ENCODE results near the gene IGFBP7.

The IGFBP7 gene, protein sequence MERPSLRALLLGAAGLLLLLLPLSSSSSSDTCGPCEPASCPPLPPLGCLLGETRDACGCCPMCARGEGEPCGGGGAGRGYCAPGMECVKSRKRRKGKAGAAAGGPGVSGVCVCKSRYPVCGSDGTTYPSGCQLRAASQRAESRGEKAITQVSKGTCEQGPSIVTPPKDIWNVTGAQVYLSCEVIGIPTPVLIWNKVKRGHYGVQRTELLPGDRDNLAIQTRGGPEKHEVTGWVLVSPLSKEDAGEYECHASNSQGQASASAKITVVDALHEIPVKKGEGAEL

DNA sequence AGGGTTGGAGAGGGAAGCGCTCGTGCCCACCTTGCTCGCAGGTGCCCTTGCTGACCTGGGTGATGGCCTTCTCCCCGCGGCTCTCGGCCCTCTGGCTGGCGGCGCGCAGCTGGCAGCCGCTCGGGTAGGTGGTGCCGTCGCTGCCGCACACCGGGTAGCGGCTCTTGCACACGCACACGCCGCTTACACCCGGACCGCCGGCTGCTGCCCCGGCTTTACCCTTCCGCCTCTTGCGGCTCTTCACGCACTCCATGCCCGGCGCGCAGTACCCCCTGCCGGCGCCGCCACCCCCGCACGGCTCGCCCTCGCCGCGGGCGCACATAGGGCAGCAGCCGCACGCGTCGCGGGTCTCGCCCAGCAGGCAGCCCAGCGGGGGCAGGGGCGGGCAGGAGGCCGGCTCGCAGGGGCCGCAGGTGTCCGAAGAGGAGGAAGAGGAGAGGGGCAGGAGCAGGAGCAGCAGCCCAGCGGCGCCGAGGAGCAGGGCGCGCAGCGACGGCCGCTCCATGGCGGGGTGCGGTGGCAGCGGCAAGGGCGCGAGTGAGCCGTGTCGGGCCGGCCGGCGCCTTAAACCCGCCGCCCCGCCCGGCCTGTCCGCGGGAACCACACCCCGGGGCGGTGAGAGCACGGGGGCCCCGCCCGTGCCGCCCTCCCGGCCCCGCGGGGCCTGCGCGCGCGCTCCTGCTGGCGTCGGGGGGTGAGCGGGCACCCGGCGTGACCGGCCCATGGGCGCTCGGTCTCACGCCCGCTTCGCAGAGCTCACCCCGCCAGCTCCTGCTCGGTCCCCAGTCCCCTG, at the start of gene IGFBP7:
IGFBP7 (minus strand) TSS at position 539 of the 793 bp plus-strand sequence; CDS start at position 505, 34 bp downstream.
- peak; percentile 57 for DNase-seq

DNA sequence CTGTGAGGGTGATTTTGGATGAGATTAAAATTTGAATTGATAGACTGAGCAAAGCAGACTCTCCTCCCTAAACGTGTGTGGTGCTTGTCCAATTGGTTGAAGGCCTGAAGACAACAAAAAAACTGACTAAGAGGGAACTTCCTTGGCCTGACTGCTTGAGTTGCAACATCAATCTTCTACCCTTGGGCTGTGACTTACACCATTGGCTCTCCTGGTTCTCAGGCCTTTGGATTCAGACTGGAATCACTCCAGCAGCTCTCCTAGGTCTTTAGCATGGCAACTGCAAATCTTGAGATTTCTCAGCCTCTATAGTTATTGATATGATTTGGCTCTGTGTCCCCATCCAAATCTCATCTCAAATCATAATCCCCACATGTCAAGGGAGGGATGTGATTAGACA, 49.7 kb upstream of the IGFBP7 start:
- DNase-seq: no peak

DNA sequence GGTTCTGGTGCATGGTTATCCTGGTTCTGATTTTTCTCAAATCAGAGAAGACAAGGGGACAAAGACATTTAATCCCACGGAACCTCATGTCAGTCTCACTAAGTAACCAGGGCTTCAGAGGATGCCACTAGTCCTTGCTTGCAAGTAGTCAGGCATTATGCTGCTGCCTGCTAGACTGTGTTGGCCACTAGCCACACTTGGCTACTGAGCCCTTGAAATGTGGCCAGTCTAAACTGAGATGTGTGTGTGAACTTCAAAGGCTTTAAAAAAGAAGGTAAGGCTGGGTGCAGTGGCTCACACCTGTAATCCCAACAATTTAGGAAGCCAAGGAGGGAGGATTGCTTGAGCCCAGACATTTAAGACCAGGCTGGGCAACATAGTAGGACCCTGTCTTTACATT, 48.6 kb upstream of the IGFBP7 start:
- DNase-seq: no peak

DNA sequence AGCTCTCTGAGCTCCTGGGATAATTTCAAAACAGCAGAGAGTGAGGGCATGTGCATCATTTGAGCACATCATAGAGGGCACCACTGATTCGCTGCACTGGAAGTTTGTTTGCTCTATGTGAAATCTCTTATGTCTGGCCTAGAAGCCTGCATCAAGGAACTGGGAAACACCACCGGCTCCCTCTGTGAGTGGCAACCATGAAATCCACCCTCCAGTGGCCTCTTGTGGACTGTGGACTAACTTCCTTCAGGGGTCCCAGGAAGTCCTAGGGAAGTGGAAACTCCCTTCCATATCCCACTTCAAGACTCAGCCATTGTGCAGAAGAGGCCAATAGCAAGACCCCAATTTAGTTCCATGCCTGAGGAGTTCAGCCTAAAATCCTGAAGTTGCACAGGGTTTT, 48.0 kb upstream of the IGFBP7 start:
- no peak for DNase-seq

DNA sequence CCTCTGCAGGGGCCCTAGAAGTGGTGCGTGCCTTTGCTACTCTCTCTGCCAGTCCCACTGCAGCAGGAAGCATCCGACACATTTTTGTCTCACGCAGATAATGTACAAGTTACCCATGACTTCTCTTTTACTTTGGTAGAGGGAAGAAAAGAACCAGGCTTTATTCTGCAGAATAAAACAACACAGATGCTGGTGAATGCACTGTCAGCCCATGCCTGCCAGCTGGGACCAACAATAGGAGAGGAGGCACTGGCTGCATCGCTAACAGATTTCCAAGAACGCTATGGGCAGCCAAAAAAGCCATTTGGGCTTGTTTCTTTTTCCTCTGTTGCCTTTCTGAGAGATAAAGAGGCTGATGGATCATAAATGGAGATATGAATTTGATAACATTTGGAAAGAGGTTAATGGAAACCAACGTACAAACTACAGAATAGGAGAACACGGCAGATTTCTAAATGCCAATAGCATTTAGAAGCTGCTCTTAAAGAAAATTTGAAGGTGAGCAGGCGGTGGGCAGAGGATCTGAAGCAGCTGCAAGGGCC, 47.5 kb upstream of the IGFBP7 start:
- no peak for DNase-seq

DNA sequence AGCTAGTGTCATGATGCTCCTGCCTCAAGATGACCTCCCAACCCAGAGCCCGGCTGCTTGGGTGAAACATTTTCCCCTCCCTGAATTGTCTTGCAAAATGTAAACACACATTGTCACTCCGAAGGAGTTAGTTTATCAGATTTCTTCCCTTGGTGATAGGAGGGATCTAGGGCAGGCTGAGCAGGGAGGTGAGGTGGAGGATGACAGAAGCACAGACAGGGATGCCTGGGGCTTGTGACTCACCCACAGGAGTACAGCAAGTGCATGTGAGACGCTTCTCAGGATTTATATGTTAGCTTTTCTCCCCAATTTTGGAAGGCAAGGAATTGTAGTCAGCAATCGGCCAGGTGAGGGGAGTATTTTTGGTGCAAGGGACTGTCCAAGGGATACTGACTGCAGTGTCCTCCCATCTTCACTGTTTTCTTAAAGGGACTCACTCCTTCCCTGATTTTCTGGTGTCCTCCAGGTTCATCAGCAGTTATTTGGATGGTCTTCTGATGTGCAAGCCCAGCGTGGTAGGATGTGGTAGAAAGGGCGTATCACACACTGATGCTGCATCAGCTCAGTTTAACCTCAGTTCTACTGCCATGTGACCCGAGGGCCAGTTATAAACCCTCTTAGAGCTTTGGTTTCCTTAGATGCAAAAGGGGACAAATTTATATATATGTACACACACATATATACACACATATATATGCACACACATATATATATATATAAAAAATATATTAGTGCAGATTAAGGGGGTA, 46.2 kb upstream of the IGFBP7 start:
- no peak for DNase-seq

DNA sequence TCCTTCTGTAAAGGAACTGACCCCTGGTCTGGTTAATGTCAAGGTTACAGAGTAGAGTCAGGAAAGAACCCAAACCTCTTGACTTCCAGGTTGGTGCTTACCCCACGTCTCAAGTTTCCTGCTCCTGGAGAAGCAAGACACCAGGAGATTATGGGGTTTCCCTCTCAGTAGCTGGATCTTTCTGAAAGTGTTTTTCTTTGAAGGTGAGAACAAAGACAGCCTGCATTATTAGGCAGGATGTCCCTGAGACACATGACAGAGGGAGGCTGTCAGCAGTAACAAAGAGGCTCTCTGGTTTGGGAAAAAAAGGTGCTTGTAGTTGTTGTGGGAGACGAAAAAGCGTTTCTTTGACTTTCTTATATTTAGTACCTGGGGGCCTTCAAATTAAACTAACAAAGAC, 44.7 kb upstream of the IGFBP7 start:
- no peak for DNase-seq

DNA sequence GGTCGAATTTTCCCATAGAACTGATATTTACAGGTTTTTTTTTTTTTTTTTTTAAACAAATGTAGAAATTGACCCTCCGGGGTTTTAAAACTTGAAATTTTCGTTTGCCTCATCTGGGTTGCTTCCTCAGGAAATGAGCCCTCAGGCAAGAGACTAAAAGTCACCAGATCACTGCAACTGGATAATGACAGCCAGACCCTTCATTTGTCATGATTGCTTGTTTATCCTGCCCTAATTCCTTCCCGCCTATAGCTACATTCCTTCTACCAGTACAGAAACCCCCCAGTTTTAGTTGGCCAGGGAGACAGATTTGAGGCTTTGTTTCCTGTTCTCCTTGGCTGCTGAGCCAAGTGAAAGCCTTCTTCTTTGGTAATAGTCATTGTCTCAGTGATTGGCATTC, 44.0 kb upstream of the IGFBP7 start:
- no peak for DNase-seq

DNA sequence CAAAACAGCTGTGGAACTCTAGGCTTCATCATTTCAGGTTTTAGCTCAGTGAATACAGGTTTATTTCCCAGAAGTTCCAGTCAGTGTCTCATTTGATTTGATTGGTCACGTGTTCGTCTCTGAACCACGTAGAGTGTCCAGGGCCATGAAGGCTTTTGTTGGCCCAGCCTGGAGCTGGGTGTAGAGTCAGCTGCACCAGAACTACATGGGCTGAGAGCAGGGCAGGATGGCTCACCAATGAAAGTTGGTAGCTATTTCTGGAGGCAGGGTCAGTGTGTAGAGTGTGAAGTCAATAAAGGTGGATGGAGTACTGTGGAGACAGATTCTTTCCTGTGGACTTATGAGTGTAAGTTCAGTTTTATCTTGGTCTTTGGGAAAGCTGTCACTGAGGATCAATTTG, 43.0 kb upstream of the IGFBP7 start:
- no peak for DNase-seq

DNA sequence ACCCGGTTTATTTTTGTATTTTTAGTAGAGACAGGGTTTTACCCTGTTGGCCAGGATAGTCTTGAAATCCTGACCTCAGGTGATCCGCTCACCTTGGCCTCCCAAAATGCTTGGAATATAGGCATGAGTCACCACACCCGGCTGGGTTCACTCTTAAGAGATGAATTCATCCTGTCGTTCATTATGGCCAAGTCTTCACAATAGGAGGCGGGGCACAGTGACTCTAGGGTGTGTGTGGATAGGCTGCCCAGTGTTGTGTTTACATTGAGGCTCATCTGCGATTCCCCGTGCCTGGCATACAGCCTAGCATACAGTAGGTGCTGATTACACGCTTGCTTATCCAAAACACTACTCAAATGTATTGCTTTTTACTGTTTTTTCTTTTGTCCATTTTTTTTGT, 41.3 kb upstream of the IGFBP7 start:
- DNase-seq: no peak

DNA sequence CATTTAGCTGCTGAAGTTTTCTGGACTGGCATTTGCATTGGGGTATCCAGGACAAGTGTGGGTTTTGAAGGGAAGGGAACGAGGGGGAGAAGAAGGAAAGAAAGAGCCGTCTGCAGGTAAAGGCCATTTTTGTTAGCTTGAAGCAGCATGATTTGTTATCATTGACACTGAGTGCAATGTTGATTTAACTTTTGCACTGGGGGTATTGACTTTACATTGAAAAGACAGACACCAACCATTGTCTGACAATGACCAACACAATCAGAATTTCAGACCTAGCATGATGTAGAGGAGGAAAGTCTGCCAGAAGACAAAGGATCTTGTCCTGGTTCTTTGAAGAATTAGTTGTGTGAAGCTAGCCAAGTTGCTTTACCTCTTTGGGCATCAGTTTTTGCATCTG, 39.6 kb upstream of the IGFBP7 start:
- no peak for DNase-seq

DNA sequence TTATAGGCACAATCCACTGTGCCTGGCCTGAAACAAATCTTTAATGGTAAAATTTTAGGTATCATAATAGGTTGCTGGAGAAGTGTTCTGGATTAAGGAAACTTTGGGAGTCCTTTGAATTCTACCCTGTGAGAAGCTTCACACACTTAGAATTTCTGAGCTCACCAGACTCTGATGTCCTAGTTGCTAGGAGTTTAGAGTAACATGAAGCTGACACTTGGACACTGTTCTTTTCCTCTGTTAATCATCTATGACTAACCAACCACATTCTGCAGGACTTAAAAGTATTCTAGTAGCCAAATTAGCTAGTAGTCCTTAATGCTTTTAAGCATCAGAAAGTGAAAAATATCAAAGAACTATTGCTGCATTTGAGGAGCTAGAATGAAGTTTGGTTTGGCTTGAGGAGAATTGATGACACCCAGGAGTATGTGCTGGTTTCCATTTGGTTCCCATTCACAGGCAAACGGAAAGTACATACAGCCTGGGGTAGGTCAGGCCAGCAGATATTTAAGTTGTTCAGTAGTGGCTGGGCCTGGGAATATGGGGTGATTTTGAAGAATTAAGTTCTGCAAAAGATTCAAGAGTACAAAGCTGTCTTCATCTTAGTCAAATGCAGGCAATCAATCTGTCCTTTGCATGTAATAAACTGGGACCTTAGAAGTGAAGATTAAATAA, 38.8 kb upstream of the IGFBP7 start:
- DNase-seq: no peak

DNA sequence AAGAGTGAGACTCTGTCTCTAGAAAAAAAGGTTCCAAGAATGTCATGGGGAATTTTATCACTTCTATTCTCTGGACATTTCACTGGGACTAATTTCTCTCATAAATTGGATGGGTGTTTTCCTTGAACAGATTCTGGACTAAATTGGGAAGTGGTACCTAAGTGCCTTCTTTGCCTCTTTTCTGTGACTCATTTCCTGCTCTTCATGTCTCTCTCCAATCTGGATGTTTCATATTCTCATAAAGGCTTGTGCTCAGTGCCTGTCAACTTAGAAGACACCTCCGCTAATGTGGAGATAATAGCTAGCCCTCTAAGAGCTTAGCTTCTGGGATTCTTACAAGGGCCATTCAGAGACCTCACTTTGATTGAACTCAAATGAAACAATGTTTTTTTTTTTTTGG, 38.0 kb upstream of the IGFBP7 start:
- DNase-seq: no peak

DNA sequence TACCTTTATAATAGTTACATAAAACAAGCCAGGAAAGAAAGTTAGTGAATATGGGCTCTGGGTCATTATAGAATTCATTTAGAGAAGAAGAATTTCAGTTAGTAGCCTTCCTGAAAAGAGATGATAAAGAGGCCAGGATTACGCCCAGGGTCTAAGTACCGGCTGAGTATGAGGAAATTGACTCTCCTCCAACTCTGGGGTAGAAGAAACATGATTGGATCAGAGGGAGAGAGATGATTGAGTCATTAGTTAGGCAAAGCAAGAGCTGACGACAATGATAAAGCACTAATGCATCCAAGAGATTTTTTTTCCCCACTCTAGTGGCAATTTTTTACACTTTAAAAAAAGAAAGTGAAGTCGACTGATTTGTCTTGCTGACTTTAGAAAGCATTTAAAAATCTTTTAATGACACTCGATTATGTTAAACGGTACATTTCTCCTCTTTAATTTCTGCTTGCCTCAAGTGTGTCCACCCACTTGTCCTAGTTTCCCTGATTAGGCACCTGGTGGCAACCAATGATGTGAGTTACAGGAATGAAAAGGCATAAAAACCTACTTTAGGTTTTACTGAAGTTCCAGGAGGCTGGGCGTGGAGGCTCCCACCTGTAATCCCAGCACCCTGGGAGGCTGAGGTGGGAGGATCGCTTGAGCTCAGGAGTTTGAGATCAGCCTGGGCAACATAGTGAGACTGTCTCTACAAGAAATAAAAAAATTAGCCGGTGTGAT, 37.3 kb upstream of the IGFBP7 start:
- no peak for DNase-seq

DNA sequence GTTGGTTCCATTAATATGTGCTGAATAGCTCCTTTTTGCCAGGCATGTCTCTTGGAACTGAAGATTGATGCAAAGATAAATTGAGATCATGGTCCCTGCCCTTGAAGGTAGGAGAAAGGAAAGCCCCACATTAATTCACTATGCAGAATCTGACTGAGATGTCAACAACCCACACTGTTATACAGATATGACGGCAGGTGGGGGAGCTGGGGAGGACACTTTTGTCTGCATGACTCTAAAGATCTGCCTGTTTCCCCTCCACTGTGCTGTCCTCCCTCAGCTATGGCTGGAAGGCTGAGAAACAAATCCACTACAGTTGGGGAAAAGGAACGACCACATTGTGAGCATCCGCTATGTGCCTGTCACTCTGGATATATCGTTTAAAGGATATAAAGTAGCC, 36.3 kb upstream of the IGFBP7 start:
- DNase-seq: no peak

DNA sequence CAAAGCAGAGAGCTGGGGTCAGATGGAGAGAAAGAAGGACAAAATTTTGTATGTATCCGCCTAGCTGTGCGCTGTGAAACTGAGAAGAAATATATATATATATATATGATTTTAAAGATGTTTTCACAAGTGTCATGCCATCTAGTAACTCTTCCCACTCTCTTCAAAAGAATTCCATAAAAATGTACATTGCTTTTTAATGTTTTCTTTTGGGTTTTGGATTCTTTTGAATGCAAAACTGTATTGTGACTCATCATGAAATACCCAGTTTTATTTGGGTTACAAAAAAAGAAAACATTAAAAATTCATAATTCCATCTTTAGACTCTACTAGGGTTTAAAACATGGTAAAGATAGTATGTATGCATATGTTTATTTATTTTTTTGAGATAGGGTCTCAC, 34.3 kb upstream of the IGFBP7 start:
- no peak for DNase-seq

DNA sequence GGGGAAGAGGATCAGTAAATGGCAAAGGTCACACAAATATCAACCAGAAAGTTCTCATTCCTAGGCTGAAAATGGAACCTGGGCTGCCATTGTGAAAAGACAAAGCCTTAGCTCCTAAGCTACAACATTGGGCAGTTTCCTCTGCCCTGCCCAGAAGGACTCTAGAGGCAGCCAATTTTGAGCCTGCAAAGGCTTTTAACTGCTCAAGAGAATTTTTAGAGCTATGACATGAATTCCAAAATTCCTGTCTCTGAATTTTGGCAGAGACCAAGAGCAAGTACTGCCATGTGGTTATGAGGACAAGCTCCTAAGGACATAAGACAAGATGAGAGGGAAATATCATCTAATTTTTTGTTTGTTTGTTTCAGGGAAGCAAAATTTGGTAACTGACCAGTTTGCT, 29.6 kb upstream of the IGFBP7 start:
- no peak for DNase-seq

DNA sequence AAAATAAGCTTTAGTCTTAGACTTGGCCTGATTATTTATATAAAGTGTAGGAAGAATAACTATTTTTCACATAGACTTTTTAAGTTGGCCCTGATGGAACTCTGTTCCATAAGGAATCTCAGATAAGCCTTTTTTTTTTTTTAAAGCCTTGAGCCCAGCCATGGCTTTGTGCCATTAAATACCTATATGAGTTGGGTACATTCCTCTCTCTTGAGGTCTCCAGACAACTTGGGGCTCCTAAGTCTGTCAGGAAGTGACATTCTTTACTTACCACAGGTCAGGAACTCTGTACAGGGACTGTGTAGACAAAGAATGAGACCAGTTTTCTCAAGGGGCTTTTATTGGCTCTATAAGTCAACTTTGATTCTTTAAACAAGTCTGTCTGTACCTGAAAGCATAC, 27.1 kb upstream of the IGFBP7 start:
- no peak for DNase-seq

DNA sequence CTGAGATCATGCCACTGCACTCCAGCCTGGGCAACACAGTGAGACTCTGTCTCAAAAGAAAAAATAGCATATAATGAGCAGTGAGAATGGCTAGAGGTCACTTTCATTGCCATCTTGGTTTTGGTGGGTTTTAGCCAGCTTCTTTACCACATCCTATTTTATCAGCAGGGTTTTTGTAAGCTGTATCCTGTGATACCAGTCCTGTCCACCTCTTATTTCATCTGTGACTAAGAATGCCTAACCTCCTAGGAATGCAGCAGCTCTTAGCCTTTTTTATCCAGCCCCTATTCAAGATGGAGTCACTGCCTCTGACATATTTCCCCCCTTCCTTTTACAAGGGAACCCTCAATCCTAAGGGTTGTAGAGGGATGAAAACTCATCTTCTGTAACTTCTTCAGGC, 26.1 kb upstream of the IGFBP7 start:
- DNase-seq: no peak

DNA sequence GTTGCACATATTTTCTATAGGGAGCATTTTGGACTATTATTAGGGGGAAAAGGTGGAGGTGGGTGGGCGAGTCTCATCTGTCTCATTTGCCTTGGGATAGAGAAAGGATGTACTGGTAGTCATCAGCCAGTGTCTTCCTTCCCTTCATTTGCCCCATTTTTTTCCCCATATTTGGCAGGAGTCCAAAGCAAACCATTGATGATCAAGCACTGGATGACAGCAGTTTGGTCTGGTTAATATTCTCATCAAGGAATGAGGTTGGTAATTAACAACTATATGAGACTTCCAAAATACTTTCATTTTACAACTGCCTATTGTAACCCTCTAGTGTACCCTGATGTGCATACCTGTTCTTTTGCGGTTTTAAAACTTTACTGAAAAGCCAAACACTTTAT, 22.6 kb upstream of the IGFBP7 start:
- no peak for DNase-seq

DNA sequence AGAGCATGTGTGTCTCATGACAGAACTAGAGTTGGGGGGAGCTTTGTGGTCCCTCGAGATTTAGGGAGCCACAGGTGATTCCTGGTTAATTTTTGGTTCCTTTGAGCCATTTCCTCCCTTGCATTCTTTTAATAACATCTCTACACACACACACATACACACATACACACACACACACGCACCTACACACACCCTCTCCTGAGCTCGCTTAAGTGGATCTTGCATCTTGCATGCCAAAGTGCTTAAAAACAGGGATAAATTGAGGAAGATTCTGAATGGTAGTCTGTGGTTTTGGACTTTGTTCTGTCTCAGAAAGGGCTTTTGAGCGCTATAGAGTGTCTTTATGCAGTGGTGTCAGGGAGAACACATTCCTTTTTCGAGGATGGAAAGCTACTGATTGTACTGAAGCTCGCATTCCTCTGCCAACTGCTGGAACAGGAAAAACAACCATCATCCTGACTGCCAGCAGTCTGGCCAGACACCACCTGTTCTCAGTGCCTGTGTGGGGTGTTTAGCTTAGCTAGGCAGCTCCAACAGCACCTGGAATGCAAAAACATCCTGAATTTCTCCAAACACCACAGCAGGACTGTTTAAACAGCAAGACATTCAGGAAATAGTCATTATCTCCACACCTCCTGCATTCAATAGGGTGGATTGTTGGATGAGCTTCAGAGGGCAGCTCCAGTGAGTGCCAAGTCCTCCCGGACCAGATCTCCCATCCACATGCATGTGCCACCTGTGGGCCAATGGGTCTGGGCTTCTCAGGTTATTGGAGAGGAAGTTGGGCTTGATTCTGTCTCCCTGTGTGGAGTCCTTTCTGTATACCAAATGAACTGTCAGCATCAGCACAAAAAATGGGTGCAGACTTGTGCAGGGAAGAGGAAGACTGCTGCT, 21.9 kb upstream of the IGFBP7 start:
- no peak for DNase-seq

Data from femur (tissue), 1 donor.